ENCODE measurements around the gene TSPAN4. TPM values are rescaled to one million over a fixed set of nuclear protein-coding genes. Genes with fewer than 3 reads are reported as not detected.

TSPAN4 gene
- total RNA-seq, 3 donors from 2014 or later (not counting 1 experiment from before 2014, with no cell fraction given), result 11.2 to 18.6 (median 14.6) TPM

- Histone ChIP-seq H3K27ac (ENCODE audit: low read length) (peak within 1 kb of the TSS; percentile 13), H3K4me1 (ENCODE audit: control insufficient read depth, insufficient read depth, low read length) (peaks cover 26% of the 10 kb centered on the region), H3K27me3 (ENCODE audit: control insufficient read depth, insufficient read depth, low read length) (no peaks in the 10 kb centered on the region), H3K9me3 (ENCODE audit: control insufficient read depth, insufficient read depth, low read length) (no peaks in the 10 kb centered on the region), H3K4me3 (ENCODE audit: low read length) (peak within 1 kb of the TSS; percentile 45), H3K36me3 (ENCODE audit: control insufficient read depth, insufficient read depth, low read length) (no peaks in the 10 kb centered on the region)
- peak within 1 kb of the TSS; percentile 96 for H3K4me3 Mint-ChIP-seq
- H3K4me1 Mint-ChIP-seq, result peaks cover 11 to 13% of the 10 kb centered on the region in 2 donors
- no peaks in the 10 kb centered on the region for H3K36me3 Mint-ChIP-seq
- intact Hi-C loops (cut with micrococcal nuclease), result loop anchor here (10.0 kb wide), 1 partner anchor 66 kb away; the partner anchor contains the start of genes POLR2L and TSPAN4
- no peak for TF ChIP-seq CTCF (IDR thresholded peaks at IDR 0.05)
- H3K9me3 Mint-ChIP-seq, result no peaks in the 10 kb centered on the region
- ATAC-seq (peak; percentile 93 to 96 (median 95)), DNase-seq (peak; percentile 80 to 86)
- no peaks in the 10 kb centered on the region for H3K27me3 Mint-ChIP-seq (ENCODE audit: low read depth in 2 of 2)
- H3K27ac Mint-ChIP-seq, result peak within 1 kb of the TSS; percentile 63 to 85
- under 1% methylated on average over 59 of the region's 59 CpGs for WGBS (ENCODE audit: insufficient coverage)
Observed at GRCh38 chr11:910589-911030, 68.0 kb downstream of the TSPAN4 start, which contains the start of gene CHID1. TSS of gene CHID1 (minus strand) at chr11:910810. CDS start at chr11:904816, 5,994 bp downstream.

- Mint-ChIP-seq H3K9me3 (no peaks in the 10 kb centered on the region), H3K4me3 (peak overlapping the region; percentile 96), H3K27me3 (ENCODE audit: low read depth in 2 of 2) (no peaks in the 10 kb centered on the region), H3K27ac (peak overlapping the region; percentile 63 to 85), H3K4me1 (peaks cover 11 to 13% of the 10 kb centered on the region in 2 donors), H3K36me3 (no peaks in the 10 kb centered on the region)
- peak; percentile 46 to 51 (median 46) for ATAC-seq
- H3K27me3 ChIP-seq (ENCODE audit: control insufficient read depth, insufficient read depth, low read length), result no peaks in the 10 kb centered on the region
- 3% methylated on average over 68 of the region's 68 CpGs for WGBS (ENCODE audit: insufficient coverage)
- H3K4me1 ChIP-seq (ENCODE audit: control insufficient read depth, insufficient read depth, low read length), result peaks cover 26% of the 10 kb centered on the region
- no peaks in the 10 kb centered on the region for H3K9me3 ChIP-seq (ENCODE audit: control insufficient read depth, insufficient read depth, low read length)
- H3K36me3 ChIP-seq (ENCODE audit: control insufficient read depth, insufficient read depth, low read length), result no peaks in the 10 kb centered on the region
- H3K4me3 ChIP-seq (ENCODE audit: low read length), result peak overlapping the region; percentile 45
- peak in 1 of 2 donors; percentile 57 for DNase-seq
- no peak for TF ChIP-seq CTCF (IDR thresholded peaks at IDR 0.05)
- intact Hi-C loops (cut with micrococcal nuclease), result loop anchor here (10.0 kb wide), 1 partner anchor 66 kb away; the partner anchor contains the start of genes POLR2L and TSPAN4
- peak overlapping the region; percentile 13 for H3K27ac ChIP-seq (ENCODE audit: low read length)
Observed at GRCh38 chr11:911031-911889, 68.6 kb downstream of the TSPAN4 start.

- Histone ChIP-seq H3K9me3 (ENCODE audit: control insufficient read depth, insufficient read depth, low read length) (no peaks in the 10 kb centered on the region), H3K27ac (ENCODE audit: low read length) (no peak overlapping the region), H3K4me3 (ENCODE audit: low read length) (no peak overlapping the region), H3K36me3 (ENCODE audit: control insufficient read depth, insufficient read depth, low read length) (no peaks in the 10 kb centered on the region), H3K4me1 (ENCODE audit: control insufficient read depth, insufficient read depth, low read length) (peaks cover 26% of the 10 kb centered on the region), H3K27me3 (ENCODE audit: control insufficient read depth, insufficient read depth, low read length) (no peaks in the 10 kb centered on the region)
- DNase-seq (no peak), ATAC-seq (no peak)
- Mint-ChIP-seq H3K27me3 (ENCODE audit: low read depth in 2 of 2) (no peaks in the 10 kb centered on the region), H3K4me3 (peak overlapping the region; percentile 96), H3K27ac (peak overlapping the region; percentile 63 to 85), H3K36me3 (no peaks in the 10 kb centered on the region), H3K9me3 (no peaks in the 10 kb centered on the region), H3K4me1 (peaks cover 11 to 13% of the 10 kb centered on the region in 2 donors)
- no peak for TF ChIP-seq CTCF (IDR thresholded peaks at IDR 0.05)
- 97% methylated on average over 11 of the region's 11 CpGs for WGBS (ENCODE audit: insufficient coverage)
- intact Hi-C loops (cut with micrococcal nuclease), result loop anchor here (10.0 kb wide), 1 partner anchor 67 kb away; the partner anchor contains the start of genes POLR2L and TSPAN4
Observed at GRCh38 chr11:911890-912219, 69.2 kb downstream of the TSPAN4 start.
